GM19324 (cell line): ENCODE measurements around the gene MED9.

Source experiments
- ATAC-seq: cut with Tn5 transposase; IDR thresholded peaks from one replicate; pipeline ENCODE4 v1.9.1; 2021; ENCODE audit warnings: mild to moderate bottlenecking, moderate library complexity; ENCODE audit not compliant: unreplicated experiment, low FRiP score

Gene MED9

DNA sequence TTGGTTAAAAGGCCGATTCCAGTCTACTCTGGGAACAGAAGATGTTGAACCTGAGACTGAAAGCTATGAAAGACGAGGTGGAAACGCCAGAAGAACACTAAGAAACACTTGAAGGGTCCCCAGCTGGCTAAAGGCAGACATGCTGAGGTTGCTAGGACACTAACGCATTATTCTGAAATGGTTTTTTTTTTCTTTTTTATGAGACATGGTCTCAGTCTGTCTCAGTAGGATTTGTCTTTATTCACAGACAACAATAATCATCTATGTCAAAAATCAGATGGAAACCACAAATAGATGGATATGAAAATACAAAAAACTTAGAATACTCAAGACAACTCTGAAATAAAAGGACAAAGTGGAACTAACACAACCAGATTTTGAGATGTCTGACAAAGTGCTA lies 54.4 kb downstream of the MED9 start:
- ATAC-seq, result no peak

DNA sequence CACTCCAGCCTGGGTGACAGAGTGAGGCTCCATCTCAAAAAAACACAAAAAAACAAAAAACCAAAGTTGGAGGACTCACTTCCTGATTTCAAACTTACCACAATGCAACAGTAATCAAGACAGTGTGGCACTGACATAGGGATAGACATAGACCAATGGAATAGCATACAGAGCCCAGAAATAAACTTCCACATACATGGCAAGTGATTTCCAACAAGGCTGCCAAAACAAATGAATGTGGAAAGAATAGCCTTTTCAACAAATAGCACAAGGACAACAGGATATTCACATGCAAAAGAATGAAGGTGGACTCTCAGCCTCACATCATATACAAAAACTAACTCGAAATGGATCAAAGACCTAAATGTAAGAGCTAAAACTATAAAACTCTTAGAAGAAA lies 56.2 kb downstream of the MED9 start:
- ATAC-seq, result no peak

DNA sequence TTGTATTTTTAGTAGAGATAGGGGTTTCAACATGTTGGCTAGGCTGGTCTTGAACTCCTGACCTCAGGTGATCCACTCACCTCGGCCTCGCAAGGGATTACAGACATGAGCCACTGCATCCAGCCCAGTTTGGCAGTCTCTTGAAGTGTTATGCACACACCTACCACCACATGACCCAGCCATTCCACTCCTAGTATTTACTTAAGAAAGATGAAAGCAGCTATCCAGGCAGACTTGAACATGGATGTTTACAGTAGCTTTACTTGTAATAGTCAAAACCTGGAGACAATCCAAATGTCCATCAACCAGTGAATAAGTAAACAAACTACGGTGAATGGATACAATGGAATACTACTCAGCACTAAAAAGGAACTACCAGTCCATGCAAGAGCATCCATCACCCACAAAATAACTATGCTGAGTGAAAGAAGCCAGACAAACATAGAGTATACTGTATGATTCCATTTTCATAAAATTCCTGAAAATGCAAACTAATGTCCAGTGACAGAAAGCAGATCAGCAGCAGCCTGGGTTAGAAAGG lies 57.2 kb downstream of the MED9 start:
- no peak for ATAC-seq

DNA sequence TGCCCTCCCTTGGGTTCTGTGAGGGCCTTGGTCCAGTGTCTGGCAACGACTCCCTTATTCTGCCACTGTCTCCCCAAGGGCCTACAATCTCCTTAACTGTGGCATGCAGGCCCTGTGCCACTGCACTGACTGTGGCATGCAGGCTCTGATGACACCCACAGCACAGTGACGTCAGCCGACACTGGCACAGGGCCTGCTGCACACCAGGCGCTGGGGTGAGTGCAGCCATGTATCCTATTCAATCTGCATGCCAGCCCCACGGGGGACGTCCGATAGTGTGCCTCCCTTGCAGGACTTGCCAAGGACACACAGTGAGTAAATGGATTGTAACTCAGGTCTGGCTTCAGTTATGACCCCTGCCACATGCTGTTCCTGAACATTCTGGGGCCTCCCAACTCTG lies 59.2 kb downstream of the MED9 start:
- ATAC-seq, result no peak

DNA sequence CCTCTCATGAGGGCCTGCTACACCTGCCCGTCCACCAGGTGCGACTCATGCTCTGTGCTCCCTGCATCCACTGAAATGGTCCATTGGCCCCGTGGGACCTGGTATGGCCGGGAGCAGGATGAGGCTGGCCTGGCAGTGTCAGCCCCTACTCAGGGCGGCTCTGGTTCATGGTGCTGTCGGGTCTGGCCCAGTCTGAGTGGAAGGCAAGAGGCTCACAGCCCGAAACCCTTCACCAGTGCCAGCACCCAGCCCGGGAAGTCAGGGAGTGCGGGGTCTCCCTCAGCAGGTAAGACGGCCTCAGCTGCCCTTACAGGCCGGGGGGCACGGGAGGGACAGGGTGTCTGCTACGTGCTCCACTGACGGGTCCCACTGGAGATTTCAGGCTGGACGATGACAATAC lies 59.9 kb downstream of the MED9 start:
- ATAC-seq, result no peak

DNA sequence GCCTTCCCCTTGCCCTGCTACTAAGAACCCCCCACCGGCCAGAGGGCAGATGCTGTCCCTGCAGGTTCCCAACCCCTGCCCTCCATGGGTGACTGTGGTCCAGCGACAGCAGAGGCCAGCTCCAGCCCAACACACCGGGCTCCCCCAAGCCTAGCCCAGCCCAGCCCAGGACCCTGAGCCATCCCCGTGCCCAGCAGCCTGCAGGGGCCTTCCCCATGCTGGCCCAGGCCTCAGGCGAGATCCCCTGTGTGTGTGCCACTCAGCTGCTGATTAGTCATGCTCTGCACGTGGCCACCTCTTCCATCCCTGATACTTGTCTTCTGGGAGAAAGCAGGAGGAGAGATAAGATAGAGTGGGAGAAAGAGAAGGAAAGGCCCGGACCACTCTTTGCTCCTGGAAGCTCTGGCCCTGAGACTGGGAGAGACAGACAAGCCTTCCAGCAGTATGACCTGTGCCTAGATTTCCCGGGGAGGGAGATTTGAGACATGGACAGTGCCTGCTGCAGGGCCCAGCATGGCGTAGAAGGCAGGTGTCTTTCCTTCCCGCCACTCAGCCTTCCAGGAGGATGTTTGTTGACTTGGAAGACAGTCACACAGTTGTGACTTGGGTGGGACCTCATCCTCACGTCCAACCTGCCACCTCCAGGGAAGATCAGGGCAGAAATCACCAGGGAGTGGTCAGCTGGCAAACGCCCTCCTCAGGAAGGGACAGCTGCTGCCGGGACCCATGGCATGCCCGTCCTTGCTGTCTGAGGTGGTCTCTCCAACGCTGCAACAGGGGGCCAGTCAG lies 60.7 kb downstream of the MED9 start:
- no peak for ATAC-seq

DNA sequence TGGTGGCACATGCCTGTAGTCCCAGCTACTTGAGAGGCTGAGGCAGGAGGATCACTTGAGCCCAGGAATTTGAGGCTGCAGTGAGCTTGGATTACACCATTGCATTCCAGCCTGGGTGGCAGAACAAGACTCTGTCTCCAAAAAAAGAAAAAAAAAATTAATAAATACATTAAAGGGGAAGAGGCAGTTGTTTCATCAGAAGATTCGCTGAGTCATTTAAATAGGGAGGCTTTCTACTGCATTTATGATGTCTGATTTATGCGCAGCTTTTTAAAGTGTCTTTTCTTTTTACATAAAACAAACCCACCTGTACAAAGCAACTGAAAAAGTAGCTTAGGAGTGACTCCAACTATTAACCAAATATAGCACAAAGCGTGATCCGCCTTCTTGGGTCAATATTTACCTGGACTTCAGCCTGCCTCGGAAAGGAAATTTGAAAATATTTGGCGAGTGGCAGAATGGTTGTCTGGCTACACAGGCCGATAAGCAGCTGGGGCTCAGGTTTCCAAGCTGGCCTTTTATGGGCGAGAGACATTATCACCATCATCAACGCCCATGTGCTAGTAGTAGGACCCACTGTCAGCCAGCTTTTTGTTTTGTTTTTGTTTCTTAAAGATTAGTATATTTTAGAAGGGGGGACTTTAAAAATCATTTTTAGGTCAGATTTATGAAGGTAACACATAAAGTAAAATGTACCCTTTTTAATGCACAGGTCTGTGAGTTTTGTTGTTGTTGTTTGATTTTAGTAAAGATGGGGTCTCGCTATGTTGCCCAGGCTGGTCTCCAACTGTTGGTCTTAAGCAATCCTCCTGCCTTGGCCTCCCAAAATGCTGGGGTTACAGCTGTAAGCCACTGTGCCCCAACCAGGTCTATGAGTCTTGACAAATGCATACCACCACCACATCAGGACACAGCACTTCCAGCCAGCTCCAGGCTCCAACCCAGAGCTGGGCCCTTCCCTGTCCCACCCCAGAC lies 61.9 kb downstream of the MED9 start:
- ATAC-seq, result no peak

DNA sequence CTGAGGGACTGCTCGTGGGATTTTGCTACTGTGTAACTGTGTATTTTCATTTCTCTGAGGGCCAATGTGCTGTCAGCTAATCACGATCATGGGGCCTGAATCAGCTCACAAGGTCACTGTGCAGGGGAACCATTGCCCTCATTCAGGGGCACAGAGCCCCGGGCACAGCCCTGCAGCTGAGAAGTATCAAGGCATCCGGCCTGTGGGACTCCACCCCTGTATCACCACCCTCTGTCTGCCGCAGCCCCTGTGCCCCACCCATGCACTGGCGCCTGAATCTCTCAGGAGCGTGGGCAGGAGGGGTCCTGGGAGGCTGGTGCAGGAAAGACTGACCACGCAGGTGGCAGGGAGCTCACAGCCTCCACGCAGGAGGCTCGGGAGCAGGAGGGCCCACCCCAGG lies 62.8 kb downstream of the MED9 start:
- no peak for ATAC-seq

DNA sequence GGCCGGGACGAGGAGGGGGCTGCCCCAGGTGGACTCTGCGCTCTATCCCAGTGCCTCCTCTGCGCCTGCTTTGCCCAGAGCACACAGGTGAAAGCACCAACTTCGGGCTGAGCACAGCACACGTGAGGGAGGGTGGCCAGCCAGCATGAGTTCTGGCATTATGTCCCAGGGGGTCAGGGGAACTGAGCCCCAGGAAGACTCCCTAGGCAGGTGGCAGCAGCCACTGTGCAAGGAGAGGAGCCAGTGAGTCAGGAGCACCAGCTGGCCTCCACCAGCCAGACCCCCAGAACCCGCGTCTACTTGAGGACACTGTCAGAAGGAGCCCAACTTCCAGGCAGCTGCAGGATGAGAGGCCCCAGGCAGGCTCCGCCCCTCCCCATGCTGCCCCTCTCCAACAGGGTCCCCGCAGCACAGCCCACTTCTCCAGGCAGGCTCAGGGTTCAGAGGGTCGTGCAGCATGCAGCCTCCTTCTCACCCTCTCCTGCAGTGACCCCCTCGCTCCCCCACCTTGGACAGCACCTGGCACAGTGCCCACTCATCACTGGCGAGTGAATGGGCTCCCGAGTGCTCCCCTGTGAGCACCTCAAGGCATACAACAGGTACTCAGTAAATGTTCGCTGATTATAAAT lies 63.6 kb downstream of the MED9 start:
- ATAC-seq, result no peak

DNA sequence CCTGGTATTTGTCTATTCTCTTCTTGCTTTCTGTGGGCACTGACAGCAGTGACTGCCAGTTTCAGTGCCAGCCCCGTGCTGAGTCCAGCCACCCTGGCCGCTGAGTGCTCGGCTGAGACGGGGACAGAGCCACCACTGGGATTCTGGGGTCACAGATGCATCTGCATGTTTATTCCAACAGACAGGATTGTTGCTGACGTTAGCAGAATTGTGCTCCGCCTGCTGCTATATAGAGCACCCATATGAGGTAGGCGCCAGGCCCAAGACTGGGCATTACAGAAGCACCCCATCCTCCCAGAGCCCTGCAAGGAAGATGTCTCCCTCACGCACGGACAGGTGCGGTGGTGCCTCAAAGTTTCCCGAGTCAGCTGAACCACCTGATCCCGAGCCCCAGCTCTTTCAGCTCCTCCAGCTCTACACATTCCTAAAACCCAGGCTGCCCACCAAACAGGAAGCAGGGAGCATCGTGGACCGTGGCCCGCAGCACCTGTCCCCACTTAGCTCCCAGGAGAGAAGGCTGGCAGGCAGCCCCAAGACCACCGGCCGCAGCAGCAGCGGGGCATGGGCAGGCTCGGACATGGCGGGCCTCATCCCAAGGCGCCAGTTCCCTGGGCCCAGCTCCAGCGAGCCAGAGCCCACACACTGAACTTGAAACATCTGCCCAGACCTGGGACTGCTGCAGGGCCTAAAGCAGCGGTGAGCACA lies 64.3 kb downstream of the MED9 start:
- ATAC-seq, result no peak

DNA sequence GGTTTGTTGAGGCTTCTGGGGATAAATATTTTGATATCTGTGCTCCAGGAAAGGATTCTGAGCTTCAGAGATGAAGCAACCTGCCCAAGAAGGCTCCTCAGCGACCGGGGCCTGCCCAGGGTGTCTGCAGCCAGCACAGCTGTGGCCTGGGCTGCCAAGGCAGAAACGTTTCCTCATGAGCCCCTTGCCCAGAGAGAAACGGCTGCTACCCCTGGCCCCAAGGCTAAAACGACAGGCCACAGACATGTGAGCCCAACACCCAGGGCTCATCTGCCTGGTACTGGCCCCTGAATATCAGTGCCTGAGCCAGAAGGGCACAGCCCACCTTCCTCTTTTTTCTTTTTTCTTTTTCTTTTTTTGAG lies 64.8 kb downstream of the MED9 start:
- no peak for ATAC-seq
